Ureter (tissue), 1 donor: Measurements from ENCODE around the gene VOPP1. TPM values are rescaled to one million over a fixed set of nuclear protein-coding genes. Genes with fewer than 3 reads are reported as not detected.

ENCODE experiments used
- DNase-seq: peaks from one replicate; pipeline ENCODE4 v3.0.0-alpha.2; 2020; ENCODE audit warnings: low spot score
- total RNA-seq: library from RNA; stranded (reverse); gene quantifications from one replicate; pipeline ENCODE4 v1.2.4, GENCODE V29; 2023
- donor health status: DM: yes; HTN: yes; CAD: no.

Gene VOPP1
- total RNA-seq, 1 donor from 2014 or later, result 47.1 TPM

DNA sequence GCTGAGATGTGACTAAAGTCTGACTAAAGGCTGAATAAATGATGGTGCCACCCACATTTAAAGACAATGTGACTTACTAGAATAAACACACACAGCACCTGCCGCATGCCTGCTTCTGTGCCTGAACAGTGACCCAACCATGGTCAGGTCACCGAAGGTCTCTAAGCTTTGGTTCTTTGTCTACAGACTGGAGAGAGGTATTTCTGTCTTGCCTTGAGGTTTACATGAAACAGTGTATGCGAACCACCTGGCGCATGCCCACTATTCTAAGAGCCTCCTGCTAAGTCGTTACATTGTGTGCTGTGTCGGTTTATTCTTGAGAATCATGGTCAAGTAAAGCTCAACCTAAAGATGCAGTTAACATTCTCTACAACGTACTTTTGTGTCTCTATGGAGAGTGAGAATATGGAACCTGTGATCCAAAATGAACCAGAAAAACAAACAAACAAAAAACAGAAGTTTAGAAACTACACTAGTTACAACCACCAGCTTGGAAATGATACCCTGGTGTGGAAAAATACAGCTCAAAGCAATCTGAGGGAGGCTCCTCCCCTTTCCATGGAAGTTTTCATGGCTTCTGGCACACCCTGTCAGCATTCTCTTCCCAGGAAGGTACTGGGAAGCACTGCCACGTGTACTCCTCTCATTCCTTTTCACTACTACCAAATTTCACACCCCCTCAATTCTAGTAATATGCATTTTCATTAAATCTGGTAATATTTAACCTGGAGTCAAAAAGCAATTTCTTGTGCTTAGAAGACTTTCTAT, 40.0 kb downstream of the VOPP1 start:
- DNase-seq, result no peak

DNA sequence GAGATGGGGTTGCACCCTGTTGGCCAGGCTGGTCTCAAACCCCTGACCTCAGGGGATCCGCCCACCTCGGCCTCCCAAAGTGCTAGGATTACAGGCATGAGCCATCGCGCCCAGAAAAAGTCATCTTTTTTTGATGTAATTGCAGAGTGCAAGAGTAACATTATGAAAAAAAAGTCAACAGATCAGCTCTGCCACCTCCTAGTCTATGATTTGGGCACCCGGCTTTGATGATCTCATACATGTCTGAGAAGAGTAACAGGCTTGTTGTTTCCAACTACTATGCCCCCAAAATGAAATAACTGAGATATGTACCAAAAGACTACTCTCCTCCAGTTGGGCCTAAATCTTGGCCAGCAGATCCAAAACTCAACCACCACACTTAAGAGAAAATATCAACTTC, 40.8 kb downstream of the VOPP1 start:
- no peak for DNase-seq

DNA sequence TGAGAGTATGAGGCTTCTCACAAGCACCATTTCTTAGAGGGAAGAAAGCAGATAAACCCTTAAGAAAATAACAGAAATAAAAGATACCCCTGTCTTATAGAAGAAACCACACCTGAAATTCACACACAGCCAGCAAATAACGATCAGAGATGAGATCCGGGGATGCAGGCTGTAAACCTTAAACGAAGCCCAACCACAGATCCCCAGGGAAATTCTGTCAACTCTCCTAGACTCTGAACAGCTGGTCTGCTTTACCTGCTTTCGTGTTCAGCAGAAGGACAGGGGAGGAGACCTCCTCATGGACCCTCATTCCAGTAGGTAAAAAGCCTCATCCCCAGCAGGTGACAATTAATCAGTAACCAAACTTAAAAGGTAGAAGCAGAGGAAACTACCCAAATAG, 45.0 kb downstream of the VOPP1 start:
- DNase-seq, result no peak

DNA sequence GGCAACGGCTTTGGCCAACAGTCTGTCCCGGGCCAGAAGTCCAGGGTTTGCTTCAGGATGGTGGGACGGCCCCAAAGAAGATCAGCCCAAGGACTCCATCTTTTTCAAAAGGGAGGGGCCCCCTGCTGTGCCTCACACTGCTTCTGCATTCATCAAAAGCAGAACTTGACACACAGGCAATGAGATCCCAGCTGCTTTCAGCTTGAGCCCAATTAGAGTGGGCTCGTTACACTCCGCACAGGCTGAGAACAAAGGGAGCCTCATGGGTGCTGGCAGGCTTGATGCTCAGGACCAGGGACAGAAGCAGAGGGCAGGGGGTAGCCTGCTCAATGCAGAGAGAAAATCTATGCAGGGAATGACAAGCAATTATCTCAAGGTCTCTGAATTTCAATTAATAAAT, 45.5 kb downstream of the VOPP1 start:
- no peak for DNase-seq

DNA sequence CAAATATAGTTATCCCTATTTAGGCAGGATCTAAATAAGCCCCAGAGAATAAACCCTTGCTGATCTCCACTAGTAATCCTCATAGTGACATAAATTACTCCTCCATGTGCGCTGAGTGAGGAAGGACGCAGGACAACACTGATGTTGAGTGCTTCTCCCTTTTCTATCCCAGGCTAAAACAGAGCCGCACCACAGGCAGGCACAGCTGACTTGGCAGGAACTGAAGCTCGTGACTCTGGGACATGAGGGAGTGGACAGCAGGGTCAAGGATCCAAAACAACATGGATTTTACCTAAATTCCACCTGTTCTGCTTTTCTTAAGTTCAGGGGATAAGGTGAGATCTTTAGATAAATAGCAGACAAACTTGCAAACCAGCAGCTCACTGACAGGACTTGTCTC, 46.0 kb downstream of the VOPP1 start:
- DNase-seq, result no peak

DNA sequence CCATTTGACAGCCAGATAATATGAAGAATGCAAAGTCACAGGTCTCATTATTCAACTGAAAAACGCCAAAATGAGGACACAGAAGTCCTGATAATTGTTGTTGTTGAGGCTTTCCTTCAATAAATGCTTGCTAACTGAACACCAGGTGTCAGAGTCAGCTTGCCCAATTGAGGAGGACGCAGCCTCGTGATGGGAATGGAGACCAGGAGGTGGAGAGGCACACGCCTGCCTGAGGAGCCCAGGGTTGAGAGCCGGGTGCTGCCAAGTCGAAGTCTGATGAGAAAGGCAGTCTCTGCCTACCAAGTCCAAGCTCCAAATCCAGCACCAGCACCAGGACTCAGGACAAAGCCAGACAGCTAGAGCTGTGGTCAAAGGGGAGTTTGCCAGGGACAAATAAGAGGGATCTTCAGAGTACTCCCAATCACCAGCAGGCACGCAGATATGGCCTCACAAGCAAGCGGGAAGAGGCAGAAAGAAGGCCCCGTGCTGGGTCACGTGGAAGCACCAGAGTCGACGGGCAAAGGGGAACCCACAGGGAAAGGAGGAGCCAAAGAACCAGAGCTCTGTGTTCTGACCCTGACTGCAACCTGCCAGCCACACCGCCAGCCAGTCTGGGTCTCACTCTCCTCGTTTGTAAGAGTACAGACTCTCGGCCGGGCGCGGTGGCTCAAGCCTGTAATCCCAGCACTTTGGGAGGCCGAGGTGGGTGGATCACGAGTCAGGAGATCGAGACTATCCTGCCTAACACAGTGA, 47.6 kb downstream of the VOPP1 start:
- DNase-seq, result no peak

DNA sequence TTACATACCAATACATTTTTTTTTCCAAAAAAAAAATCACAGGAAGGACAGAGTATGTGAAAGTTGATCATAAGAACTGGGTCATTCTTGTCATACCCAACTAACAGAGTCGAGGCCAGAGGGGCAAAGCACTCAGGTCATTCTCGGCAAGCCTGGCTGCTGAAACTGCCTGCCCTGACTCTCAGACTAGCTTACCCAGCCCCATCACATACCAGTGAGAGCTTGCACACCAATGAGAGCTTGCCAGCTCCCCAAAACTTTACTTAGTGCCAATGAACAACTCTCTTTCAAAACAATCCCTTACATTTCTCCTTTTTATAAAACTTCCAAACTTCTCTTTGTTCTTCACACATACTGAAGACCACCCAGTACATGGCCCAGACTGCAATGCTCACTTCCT, 48.9 kb downstream of the VOPP1 start:
- DNase-seq, result no peak

DNA sequence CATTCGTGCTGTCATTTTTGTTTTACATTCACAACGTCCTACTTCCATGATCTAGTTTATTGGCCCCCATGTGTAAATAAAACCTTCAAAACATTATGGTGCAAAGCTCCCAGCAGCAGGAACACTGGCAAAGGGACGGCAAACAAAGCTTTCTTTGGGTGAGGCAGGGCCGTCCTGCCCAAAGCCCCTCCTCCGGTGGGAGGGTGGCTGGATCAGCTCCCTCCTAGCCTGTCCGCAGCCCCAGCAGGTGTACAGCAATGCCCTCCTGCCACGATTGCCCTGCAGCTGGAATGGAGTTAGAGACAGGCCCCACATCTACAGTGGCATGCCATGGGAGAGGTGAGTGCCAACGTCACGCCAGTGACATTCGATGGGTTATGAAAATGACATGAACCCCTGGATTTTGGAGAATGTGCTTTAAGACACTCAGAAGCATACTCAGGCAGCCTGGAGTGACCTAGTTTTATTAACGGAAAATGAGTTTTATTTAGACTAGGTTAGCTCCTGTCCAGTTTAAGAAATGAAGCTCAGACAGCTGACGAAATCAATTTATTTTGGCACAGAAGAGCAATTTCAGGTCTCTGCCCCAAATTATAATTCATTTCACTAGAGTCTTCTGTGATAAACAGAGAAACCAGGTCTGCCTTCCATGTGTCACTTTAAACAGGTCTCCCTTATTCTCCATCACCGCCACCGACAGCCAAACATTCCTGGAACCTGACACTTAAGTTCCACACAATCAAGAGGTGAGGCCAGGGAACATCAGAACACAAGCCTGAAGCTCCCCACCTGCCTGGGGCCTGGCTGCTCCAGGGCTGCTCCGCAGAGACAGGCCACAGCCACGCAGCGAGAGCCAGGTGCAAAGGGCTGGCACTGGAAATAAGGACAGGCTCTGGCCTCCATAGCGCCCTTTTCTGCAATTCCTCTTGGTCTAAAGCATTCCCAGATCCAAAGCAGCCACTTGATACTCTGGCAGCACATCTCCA, 50.1 kb downstream of the VOPP1 start:
- no peak for DNase-seq

DNA sequence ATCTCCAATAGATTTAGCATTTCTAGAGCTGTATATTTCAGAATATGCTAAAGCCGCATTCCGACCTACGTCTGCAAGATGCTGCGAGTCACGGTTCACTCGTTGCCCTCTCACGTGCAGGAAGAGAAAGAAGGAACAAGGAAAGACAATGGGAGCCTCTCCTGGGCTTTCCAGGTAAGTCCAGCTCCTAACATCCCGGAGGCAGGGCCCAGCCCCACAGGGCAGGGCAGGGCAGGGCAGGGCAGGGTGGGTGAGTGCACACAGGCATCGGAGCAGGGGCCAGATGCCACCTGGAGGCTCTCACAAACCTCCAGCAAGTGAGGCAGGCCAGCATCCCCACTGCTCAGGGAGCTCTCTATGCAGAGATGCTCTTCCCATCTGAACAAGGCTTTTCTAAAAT, 50.8 kb downstream of the VOPP1 start:
- no peak for DNase-seq

DNA sequence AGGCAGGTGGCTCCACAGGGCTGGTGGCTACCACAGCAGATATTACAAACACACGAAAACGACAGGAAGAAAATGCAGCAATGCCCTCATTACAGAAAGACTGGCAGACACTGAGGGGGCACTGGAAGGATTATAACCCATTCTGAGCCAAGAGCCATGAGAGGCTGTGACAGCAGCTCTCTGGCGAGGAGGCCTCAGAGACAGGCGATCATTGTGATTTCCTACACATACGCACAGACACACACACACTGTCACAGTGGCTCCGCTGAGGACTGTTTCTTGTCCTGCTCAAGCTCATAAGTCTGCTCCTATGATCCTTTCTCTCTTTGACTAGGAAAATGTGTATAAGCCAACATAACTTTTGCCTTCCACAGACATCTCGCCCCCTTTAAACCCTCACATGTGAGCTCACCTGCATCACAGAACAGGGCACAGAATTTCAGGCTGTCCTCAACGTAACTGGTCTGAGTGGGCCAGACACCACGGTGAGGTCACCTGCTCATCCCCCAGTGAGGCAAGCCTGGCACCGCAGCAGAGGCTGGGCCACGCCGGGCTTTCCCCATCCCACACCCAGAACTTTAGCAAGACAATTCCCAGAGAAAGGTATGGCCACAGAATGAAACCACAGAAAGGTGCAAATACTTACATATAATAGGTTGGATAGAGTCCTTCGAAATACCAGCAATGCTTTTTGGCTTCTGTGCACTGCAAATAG, 51.7 kb downstream of the VOPP1 start:
- DNase-seq, result no peak

DNA sequence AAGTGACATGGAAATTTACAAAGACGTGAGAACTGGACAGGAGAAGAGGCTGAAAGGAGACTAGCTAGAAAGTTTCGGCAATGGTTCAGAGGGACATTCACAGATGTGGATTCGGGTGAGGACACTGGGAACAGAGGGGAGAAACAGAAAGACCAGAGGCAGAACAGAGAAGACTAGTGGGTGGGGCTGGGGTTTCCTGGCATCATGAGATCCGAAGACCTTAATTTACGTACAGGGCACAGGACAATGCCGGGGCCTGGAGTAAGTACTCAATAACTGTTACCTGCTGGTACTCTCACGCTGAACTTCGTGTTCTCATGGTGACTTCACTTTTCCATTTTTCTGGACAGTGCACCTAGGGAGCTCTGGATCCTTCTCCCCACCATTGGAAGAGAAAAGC, 53.5 kb downstream of the VOPP1 start:
- no peak for DNase-seq

DNA sequence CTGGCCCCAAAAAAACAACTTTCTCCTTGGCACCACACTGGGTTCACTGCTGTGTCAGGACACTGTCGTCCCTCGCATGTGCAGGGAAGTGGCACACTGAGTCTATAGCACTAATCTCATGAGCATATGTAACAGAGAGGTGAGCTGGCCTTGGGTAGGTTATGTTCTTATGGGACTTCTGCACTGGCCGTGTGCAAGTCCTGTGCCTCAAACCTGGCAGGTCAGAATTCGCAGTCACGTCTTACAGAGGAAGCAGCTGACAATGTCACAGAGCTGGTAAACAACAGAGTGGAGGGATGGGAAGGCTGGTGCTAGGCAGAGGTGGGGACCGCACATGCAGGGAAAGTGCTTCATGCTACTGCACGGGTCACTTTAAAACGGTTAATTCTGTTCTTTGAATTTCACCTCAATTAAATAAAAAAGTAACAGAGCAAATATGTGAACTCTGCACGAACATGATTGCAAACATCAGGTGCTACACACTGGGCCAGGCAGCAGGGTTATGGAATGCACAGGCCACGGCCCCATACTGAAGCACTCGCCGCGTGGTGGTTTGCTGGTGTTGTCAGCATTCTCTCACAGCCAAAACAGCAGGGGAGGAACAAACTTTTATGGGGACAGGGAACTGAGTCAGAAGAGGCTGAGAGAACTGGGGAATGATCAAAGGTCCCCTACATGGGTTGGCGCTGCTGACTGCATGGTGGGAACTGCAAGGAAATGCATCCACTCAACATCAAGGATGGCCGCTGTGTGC, 54.2 kb downstream of the VOPP1 start:
- no peak for DNase-seq

DNA sequence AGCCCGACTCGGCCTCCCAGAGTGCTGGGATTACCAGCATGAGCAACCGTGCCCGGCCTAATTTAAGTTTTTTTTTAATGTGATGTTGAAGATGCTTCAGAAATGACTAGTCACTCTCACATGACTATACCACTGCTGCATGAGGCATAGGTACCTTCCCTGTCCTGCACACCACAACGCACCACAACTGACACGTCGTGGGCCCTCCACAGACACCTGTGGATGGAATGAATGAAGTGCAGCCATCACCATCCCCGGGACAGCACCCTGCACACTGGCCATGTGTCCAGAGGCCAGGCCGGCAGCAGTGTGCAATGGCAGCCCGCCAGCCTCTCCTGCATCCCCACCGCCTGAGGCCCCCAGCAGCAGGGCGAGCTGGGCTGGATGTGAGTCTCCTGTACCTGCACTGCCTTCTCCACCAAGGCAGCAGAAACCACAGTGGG, 55.1 kb downstream of the VOPP1 start:
- DNase-seq, result no peak

DNA sequence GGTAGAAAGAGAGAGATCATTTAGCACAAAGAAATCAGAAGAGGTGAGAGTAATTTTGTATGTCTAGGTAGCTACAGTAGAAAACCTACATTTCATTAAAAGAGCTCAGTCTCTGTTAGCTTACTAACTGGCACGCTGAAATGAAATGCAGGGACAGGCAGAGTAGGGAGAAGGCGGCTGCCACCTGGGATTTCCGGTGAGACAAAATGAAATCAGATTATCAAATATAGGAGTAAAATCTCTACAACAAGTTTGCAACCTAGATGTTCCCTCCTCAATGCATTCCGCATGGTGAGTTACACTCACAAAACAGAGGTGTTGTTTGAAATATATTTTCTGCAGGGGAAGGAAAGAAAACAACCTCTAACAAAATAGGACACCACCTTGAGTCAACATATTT, 55.9 kb downstream of the VOPP1 start:
- DNase-seq, result no peak

DNA sequence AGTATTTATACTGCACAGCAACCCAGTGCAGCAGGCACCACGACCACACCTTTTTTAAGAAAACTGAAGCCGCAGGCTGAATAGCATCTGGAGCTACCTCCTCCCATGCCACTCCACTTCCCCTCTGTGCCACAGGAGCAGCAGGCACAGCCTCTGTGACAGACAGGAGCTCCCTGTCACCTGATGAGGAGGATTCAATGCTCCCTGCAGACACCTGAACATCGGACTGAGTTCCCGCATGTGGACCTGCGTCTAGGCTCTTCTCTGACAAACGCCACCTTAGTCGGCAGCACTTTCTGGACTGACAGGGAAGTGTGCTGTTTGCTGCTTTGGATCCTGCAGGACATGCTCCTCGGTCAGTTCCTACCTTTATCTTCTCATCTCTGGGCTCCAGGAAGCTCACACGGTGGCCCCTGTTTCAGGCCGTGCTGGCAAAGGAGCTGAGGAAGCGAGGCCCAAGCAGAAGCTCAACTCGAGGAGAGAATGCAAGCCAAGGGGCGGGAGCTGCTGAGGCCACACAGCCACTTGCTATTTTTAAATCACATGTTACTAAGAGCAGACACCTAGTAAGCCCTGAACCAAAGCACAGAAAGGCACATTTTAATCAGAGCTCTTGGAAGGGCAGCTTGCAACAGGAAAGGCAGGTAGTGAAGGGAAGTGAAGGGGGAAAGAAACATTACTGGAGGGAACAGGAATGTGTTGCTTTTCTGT, 56.6 kb downstream of the VOPP1 start:
- DNase-seq, result no peak

DNA sequence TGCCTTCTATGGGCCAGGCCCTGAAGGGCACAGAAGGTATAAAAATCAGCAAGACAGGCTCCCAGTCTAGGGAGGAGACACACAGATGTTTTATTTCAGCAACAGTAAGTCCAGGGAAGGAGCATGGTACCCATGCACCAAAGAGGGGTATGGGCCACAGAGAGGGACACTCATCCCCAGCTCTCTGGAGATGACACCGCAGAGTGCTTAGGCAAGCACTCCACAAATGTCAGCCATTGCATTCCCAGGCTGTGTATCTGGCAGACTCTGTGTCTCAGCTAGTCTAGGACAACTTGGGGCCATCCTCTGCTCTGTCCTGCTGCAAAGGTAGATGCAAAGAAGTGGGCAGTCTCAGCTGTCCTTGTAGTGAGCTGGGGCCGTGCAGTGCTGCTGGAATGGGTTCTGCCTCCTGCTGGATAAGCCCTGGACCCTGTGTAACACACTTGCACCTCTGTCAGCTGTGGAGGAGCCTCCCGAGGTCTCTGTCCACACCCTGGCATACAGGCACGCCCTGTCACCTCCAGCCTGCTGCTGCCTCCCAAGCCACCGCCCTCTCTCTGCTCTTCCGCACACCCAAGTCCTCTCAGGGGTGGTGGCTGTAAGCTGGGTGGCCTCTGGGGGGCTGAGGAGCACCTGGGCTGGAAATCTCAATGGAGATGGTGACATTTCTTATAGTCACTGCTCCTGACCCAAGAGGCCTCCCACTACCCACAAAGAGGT, 57.6 kb downstream of the VOPP1 start:
- no peak for DNase-seq

DNA sequence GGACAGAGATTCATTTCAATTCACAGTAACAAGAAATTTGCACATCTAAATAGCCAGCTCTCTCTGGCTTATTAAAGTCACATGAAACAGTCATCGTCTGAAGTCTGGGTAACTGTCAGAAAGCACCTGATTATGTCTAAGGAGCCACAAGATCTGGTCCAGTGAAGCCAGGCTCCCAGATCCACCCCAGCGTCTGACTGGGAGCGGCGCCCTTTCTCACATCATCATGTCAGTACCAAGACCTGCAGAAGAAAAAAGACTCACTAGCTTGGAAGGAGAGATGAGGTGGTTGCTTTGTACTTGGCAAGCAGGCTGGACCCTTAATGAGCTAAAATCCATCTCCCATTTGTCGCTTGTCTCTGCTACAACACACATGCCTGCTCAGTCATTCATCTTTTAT, 58.4 kb downstream of the VOPP1 start:
- DNase-seq, result no peak

DNA sequence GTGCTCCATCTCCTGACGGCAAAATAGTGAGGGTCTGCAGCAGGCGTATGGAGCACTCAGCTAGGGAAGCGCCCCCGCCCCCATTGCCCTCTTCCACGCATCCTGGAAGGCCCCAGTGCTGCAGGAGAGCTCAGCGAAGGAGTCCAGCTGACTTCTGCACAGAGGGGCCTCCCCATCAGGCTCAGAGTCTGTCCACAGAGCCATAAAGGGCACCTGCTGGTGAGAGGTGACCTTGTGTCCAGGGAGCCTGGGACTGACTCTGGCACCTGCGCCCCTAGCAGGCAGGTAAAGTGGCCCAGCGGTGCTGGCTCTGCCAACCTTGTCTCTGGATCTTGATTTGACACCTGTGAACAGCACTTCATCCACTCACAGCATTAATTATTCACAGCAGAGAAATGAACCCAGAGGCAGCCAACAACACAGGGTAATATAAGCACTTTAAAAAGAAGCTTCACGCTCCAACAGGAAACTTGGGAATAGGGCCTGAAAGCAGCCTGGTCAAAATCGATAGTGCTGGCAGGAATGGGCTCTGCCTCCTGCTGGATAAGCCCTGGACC, 59.6 kb downstream of the VOPP1 start:
- no peak for DNase-seq

DNA sequence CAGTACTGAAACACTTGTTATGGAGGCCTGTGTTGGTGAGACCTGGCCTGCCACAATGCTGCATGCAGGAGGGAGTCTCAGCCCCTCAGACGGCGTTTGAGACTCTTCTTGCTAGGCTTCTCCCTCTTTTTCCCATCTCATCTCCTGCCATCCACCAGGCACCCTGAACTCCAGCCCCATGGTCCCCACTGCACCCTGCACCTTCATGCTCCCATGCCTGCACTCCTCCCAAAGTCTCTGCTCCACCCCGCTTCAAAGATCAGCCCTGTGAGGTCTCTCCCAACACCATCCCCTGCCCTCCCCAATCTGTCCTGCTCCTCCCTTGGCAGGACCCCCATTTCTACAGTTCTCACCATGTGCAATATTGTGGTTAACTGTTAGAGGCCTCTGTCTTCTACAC, 61.7 kb downstream of the VOPP1 start:
- DNase-seq, result no peak
